ENCODE data around the gene GABRG2. TPM values are rescaled to one million over a fixed set of nuclear protein-coding genes. Genes with fewer than 3 reads are reported as not detected.

GABRG2 gene
- not detected in 2 replicates for total RNA-seq

DNA sequence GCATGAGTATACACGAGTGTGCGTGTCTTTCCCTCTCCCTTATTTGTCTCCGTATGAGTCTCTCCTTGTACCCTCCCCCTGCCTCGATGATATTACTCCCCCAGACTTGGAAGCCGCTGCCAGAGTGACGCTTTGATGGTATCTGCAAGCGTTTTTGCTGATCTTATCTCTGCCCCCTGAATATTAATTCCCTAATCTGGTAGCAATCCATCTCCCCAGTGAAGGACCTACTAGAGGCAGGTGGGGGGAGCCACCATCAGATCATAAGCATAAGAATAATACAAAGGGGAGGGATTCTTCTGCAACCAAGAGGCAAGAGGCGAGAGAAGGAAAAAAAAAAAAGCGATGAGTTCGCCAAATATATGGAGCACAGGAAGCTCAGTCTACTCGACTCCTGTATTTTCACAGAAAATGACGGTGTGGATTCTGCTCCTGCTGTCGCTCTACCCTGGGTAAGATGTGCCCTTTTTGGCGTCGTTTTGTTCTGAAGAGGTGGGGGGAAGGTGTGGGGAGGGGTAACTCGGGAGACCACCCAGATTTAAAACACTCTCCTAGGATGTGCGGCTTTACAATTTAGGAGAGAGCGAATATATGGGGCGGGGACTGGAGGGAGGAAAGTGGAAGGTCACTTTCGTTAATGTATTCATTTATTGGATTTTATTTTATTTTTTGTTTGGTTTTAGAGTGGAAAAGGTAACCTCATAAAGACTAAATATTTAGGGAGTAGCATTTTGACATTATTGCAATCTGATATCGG is at the start of gene GABRG2:
TSS of gene GABRG2 (plus strand) at position 119 of the 757 bp plus-strand sequence. CDS start at position 346, 227 bp downstream.

Other genes starting within 250 kb of the GABRG2 start
- 0.30 TPM in 1 of 2 replicates, not detected in the other for gene GABRA1, start 219.7 kb upstream of the GABRG2 start, total RNA-seq